ENCODE data around the gene TMPRSS9. TPM values are rescaled to one million over a fixed set of nuclear protein-coding genes. Genes with fewer than 3 reads are reported as not detected.
A peak's percentile ranks its signal among the peaks of the same experiment; 100 is the strongest.

TMPRSS9 gene
- total RNA-seq, 3 donors from 2014 or later, result not detected

GRCh38 chr19:2324220-2324948 is 35.7 kb upstream of the TMPRSS9 start:
- ATAC-seq (no peak), DNase-seq (no peak)
- no peaks in the 10 kb centered on the region for H3K9me3 Mint-ChIP-seq
- peaks cover 19% of the 10 kb centered on the region for H3K36me3 Mint-ChIP-seq (ENCODE audit: insufficient read depth)
- H3K27me3 Mint-ChIP-seq (ENCODE audit: low read depth), result no peaks in the 10 kb centered on the region
- no peak overlapping the region for H3K4me3 Mint-ChIP-seq
- peaks cover 34% of the 10 kb centered on the region for H3K4me1 Mint-ChIP-seq (ENCODE audit: low read depth)

GRCh38 chr19:2325281-2326046 is 34.6 kb upstream of the TMPRSS9 start:
- Mint-ChIP-seq H3K9me3 (no peaks in the 10 kb centered on the region), H3K36me3 (ENCODE audit: insufficient read depth) (peaks cover 19% of the 10 kb centered on the region), H3K4me3 (peak overlapping the region; percentile 53), H3K4me1 (ENCODE audit: low read depth) (peaks cover 43% of the 10 kb centered on the region), H3K27me3 (ENCODE audit: low read depth) (no peaks in the 10 kb centered on the region)
- DNase-seq, result no peak
- ATAC-seq, result no peak

- DNase-seq, result no peak
- no peaks in the 10 kb centered on the region for H3K27me3 Mint-ChIP-seq (ENCODE audit: low read depth)
- no peak for ATAC-seq
- peak overlapping the region; percentile 100 for H3K4me3 Mint-ChIP-seq
- H3K9me3 Mint-ChIP-seq, result no peaks in the 10 kb centered on the region
- peaks cover 56% of the 10 kb centered on the region for H3K4me1 Mint-ChIP-seq (ENCODE audit: low read depth)
- peaks cover 19% of the 10 kb centered on the region for H3K36me3 Mint-ChIP-seq (ENCODE audit: insufficient read depth)
Observed at GRCh38 chr19:2326699-2327360, 33.2 kb upstream of the TMPRSS9 start.

GRCh38 chr19:2327773-2328400 is 32.2 kb upstream of the TMPRSS9 start:
- Mint-ChIP-seq H3K4me3 (peak overlapping the region; percentile 100), H3K36me3 (ENCODE audit: insufficient read depth) (peaks cover 19% of the 10 kb centered on the region), H3K4me1 (ENCODE audit: low read depth) (peaks cover 65% of the 10 kb centered on the region), H3K9me3 (no peaks in the 10 kb centered on the region), H3K27me3 (ENCODE audit: low read depth) (no peaks in the 10 kb centered on the region)
- DNase-seq (peak; percentile 48), ATAC-seq (peak; percentile 74 to 75)

- Mint-ChIP-seq H3K4me1 (ENCODE audit: low read depth) (peaks cover 65% of the 10 kb centered on the region), H3K9me3 (no peaks in the 10 kb centered on the region), H3K27me3 (ENCODE audit: low read depth) (no peaks in the 10 kb centered on the region), H3K4me3 (peak within 1 kb of the TSS; percentile 100), H3K36me3 (ENCODE audit: insufficient read depth) (peaks cover 19% of the 10 kb centered on the region)
- DNase-seq, result peak; percentile 91
- ATAC-seq, result peak; percentile 83 to 84
Observed at GRCh38 chr19:2328401-2329148, 31.5 kb upstream of the TMPRSS9 start, which contains the start of the genes LSM7 and SPPL2B. Gene LSM7 (minus strand): TSS chr19:2328586. CDS start chr19:2328566, 20 bp downstream. Gene SPPL2B (plus strand): TSS chr19:2328684. CDS start chr19:2328710, 26 bp downstream.

DNA sequence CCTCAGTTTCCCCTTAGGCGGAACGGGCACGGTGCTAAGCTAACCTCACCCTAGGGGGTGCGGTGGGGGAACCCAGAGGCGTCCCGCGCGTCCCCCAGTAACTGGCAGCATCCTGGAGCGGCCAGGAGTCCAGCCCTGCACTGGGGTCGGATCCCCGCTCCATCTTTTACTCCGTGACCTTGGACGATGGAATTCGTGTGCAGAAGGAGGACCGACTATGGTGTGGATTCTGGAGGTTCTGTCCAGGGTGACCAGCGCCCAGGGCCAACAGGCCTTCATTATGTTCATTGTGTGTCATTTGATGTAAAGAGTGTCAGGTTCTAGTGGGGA is 31.0 kb upstream of the TMPRSS9 start:
- Mint-ChIP-seq H3K9me3 (no peaks in the 10 kb centered on the region), H3K27me3 (ENCODE audit: low read depth) (no peaks in the 10 kb centered on the region), H3K36me3 (ENCODE audit: insufficient read depth) (peaks cover 19% of the 10 kb centered on the region), H3K4me1 (ENCODE audit: low read depth) (peaks cover 67% of the 10 kb centered on the region), H3K4me3 (peak overlapping the region; percentile 100)
- no peak for DNase-seq
- peak in 1 of 2 donors; percentile 2 for ATAC-seq

DNA sequence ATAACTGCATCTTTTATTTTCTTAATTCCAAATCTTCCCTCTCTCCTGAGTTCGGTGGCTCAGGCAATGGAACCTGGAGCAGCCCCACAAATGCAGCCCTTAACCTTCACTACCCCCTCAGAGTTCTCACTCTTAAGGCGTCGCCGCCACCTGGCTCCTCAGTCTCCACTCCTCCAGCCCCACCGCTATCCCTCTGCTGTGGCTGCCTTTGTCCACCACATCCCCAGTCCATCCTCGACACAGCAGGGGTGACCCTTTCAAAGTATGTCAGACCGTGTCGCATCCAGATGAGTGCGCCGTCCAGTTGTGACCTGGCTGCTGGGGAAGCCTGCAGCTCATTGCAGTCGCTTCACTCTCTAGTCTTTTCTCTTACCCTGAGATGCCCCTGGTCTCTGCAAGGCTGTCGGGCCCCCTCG is 30.6 kb upstream of the TMPRSS9 start:
- ATAC-seq, result no peak
- H3K4me1 Mint-ChIP-seq (ENCODE audit: low read depth), result peaks cover 65% of the 10 kb centered on the region
- H3K4me3 Mint-ChIP-seq, result peak overlapping the region; percentile 100
- no peaks in the 10 kb centered on the region for H3K9me3 Mint-ChIP-seq
- H3K36me3 Mint-ChIP-seq (ENCODE audit: insufficient read depth), result peaks cover 17% of the 10 kb centered on the region
- no peak for DNase-seq
- H3K27me3 Mint-ChIP-seq (ENCODE audit: low read depth), result no peaks in the 10 kb centered on the region

DNA sequence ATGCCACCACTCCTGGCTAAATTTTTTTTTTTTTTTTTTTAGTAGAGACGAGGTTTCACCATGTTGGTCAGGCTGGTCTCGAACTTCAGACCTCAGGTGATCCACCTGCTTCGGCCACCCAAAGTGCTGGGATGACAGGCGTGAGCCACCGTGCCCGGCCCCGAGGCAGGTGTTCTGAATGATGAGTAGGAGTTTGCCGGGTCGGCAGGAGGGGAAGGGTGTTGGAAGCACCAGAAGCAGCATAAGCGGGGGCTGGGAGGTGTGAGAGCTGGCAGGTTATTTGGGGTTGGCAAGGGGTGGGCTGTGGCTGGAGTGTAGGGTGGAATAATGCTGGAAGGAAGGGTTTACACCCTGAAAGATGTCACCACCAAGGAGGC is 29.8 kb upstream of the TMPRSS9 start:
- Mint-ChIP-seq H3K9me3 (no peaks in the 10 kb centered on the region), H3K36me3 (ENCODE audit: insufficient read depth) (peaks cover 16% of the 10 kb centered on the region), H3K4me3 (peak overlapping the region; percentile 100), H3K27me3 (ENCODE audit: low read depth) (no peaks in the 10 kb centered on the region), H3K4me1 (ENCODE audit: low read depth) (peaks cover 63% of the 10 kb centered on the region)
- ATAC-seq (no peak), DNase-seq (no peak)

DNA sequence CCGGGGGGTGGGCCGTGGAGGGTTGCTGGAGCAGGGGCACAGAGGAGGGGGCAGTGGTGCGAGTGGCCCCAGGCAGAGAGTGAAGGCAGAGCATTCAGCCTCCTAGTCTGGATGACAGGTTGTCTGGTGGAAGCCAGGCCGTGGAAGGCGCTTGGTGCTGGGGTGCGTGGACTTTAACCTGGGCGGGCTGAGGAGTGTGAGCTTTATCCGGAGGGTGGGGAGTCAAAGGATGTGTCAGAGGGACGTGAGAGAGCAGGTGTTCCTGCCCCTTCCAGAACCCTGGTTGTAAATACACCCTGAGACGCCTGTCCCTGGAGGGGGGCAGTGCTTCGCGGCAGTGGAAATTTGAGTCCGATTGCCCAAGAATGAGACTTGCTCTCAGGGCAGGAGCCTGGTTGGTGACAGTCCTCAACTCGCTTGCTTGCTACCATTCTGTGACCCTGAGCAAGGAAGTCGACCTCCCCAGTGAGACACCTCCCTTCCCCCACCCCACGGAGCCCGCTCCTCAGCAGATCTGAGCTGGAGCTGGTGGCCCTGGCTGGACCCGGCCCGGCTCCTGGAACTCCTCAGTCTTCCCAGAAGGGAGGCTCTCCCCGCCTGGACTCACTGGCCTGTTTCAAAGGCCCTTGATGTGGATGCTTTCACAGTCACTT is 29.3 kb upstream of the TMPRSS9 start:
- Mint-ChIP-seq H3K9me3 (no peaks in the 10 kb centered on the region), H3K36me3 (ENCODE audit: insufficient read depth) (peaks cover 12% of the 10 kb centered on the region), H3K4me3 (peak overlapping the region; percentile 100), H3K4me1 (ENCODE audit: low read depth) (peaks cover 59% of the 10 kb centered on the region), H3K27me3 (ENCODE audit: low read depth) (no peaks in the 10 kb centered on the region)
- no peak for DNase-seq
- ATAC-seq, result no peak

DNA sequence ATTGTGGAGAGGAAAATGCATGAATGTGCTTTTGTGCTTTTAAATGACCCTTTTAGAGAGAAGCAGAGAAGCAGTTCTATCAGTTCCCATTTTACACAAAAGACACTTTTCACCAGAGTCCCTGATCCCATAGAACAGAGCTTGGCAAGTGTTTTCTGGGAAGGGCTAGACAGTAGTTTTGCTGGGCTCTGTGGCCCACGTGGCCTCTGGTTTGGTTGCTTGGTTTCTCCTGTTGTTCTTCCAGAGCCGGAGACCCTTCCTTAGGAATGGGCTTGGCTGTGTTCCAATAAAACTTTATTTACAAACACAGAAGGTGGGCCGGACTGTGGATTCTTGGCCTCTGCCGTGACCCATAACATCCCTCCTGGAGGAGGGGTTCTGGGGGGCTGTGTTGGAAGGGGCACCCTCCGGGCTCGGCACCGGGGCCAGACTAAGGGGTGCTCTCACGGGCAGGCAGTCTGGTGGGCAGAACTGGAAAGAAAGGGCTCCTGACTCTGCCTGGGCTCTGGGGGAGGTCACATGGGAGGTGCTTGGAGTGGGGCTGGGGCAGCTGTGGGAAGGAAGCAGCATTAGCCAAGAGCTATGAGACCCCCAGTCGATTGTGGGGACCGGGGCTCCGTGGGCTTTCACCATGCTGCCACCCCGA is 28.3 kb upstream of the TMPRSS9 start:
- Mint-ChIP-seq H3K4me3 (no peak overlapping the region), H3K4me1 (ENCODE audit: low read depth) (peaks cover 58% of the 10 kb centered on the region), H3K27me3 (ENCODE audit: low read depth) (no peaks in the 10 kb centered on the region), H3K36me3 (ENCODE audit: insufficient read depth) (peaks cover 14% of the 10 kb centered on the region), H3K9me3 (no peaks in the 10 kb centered on the region)
- no peak for DNase-seq
- no peak for ATAC-seq

DNA sequence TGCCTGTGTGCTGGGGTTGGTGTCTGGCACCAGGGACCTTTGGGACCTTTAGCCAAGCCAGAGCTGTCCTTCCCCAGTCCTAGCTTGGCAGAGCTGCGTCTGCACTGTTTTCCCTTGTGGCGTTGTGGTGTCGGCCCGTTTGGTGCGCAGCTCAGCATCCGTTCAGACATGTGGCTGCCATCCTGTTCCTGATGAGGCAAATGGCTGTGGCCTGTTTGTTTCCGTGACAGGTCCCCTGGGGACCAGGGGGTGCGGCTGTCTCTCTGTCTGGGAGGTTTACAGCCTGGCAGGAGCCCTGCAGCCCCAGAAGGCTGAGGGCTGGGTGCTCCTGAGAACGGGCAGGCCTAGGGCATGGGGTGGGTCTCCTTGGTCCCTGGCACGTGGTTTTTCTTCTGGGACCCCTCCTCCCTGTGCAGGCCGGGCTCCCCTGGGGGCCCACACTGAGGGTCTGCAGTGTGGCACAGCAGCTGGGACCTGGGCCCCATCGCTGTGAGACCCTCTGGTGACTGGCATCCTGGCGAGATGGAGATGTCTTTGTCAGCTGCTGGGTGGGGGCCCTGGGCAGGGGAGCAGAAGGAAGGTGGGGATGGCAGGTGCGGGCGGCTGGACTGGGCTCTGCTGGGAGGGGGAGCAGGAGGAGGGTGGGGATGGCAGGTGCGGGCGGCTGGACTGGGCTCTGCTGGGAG is 27.6 kb upstream of the TMPRSS9 start:
- Mint-ChIP-seq H3K9me3 (no peaks in the 10 kb centered on the region), H3K4me3 (no peak overlapping the region), H3K27me3 (ENCODE audit: low read depth) (no peaks in the 10 kb centered on the region), H3K4me1 (ENCODE audit: low read depth) (peaks cover 51% of the 10 kb centered on the region), H3K36me3 (ENCODE audit: insufficient read depth) (peaks cover 13% of the 10 kb centered on the region)
- DNase-seq, result no peak
- ATAC-seq, result no peak

DNA sequence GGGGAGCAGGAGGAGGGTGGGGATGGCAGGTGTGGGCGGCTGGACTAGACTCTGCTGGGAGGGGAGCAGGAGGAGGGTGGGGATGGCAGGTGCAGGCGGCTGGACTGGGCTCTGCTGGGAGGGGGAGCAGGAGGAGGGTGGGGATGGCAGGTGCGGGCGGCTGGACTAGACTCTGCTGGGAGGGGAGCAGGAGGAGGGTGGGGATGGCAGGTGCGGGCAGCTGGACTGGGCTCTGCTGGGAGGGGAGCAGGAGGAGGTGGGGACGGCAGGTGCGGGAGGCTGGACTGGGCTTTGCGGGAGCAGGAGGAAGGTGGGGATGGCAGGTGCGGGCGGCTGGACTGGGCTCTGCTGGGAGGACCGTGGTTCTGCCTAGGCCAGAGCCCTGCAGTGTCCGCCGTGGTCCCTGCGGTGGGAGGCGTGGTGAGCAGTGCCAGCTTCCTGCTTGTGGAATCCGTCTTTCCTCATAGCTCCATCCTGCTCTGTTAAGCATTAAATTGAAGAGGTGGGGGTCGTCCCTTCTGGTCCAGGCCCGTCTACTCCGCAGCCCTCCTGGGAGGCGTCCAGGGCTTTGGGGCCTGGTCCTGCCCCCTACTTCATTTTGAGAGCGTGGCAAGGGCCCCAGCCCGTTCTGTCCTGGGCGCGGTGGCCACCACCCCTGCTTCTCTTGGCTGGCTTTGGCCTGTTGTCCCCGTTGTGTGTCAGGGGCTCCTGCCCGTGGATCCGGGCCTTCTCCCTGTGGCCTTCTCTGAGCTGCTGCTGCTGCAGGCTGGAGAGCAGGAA is 26.8 kb upstream of the TMPRSS9 start:
- H3K9me3 Mint-ChIP-seq, result no peaks in the 10 kb centered on the region
- no peak for DNase-seq
- H3K4me1 Mint-ChIP-seq (ENCODE audit: low read depth), result peaks cover 47% of the 10 kb centered on the region
- no peak for ATAC-seq
- H3K36me3 Mint-ChIP-seq (ENCODE audit: insufficient read depth), result peaks cover 10% of the 10 kb centered on the region
- H3K4me3 Mint-ChIP-seq, result no peak overlapping the region
- no peaks in the 10 kb centered on the region for H3K27me3 Mint-ChIP-seq (ENCODE audit: low read depth)

Data from activated T-cell treated with anti-CD3 and anti-CD28 coated beads, Interleukin-2, amount 50 U/mL, for 4 hours (primary cell).